Measurements from ENCODE around the gene GLT1D1.

GRCh38 chr12:128815779-128816642 lies 37.3 kb upstream of the GLT1D1 start:
- no peak for TF ChIP-seq CTCF (conservative IDR thresholded peaks at IDR 0.05 in 1 of 2, IDR thresholded peaks at IDR 0.05 in 1 of 2; ENCODE audit: extremely low read depth in 1 of 2, insufficient read depth in 1 of 2, low read depth in 1 of 2, low read length in 2 of 2)
- TF ChIP-seq EZH2 (IDR thresholded peaks at IDR 0.05; ENCODE audit: borderline replicate concordance, low read length), result no peak

Data from mammary epithelial cell (primary cell).